Ectodermal cell (in vitro differentiated cells): Measurements from ENCODE around the gene FKRP.

Experiments
- H3K27ac ChIP-seq: 2 replicates; pipeline ENCODE4 v1.7.0; 2013; ENCODE audit warnings: mild to moderate bottlenecking, low read depth, low read length; ENCODE audit not compliant: insufficient read depth, poor library complexity, severe bottlenecking
- H3K27me3 ChIP-seq: 2 replicates; pipeline ENCODE4 v1.7.0; 2013; ENCODE audit warnings: mild to moderate bottlenecking, low read length; ENCODE audit not compliant: insufficient read depth, control insufficient read depth, poor library complexity, severe bottlenecking
- H3K36me3 ChIP-seq: one replicate; pipeline ENCODE4 v1.7.0; 2013; ENCODE audit warnings: low read length; ENCODE audit not compliant: control insufficient read depth, insufficient read depth
- H3K4me1 ChIP-seq: one replicate; pipeline ENCODE4 v1.7.0; 2013; ENCODE audit warnings: low read length; ENCODE audit not compliant: control insufficient read depth, insufficient read depth
- H3K4me3 ChIP-seq: 2 replicates; pipeline ENCODE4 v1.7.0; 2013; ENCODE audit warnings: low read depth, low read length, control low read depth; ENCODE audit not compliant: insufficient read depth
- H3K9me3 ChIP-seq: 2 replicates; pipeline ENCODE4 v1.7.0; 2013; ENCODE audit warnings: mild to moderate bottlenecking, low read length, moderate library complexity; ENCODE audit not compliant: control insufficient read depth
- WGBS, 2 experiments: methylation state at CpG; one replicate each; pipeline ENCODE4 v1.1.7; 2013; ENCODE audit warnings: missing lambda C conversion rate in 2 of 2; 5-methylcytosine and 5-hydroxymethylcytosine counted together

The FKRP gene

GRCh38 chr19:46786236-46787039, 40.6 kb downstream of the FKRP start:
- Histone ChIP-seq H3K4me1 (peaks cover 23% of the 10 kb centered on the region), H3K36me3 (peaks cover 13% of the 10 kb centered on the region), H3K9me3 (no peaks in the 10 kb centered on the region), H3K27me3 (no peaks in the 10 kb centered on the region), H3K4me3 (peak overlapping the region; percentile 89), H3K27ac (peak overlapping the region; percentile 78)
- 5 to 6% methylated on average over 20 of the region's 20 CpGs for WGBS, 2 experiments

DNA sequence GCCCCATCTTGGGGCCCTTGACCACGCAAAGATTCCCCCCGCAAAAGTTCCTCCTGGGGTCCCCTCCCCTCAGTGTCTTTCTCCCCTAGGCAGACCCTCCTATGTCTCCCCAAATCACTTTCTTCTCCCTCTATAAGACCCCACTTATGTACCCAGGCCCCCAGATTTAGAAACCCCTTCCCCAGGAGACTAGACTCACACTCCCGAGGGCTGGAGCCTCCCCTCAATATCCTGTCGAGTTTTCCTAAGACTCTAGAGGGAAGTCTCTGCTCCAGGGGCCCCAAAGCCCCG, 41.1 kb downstream of the FKRP start:
- Histone ChIP-seq H3K4me1 (peaks cover 23% of the 10 kb centered on the region), H3K27me3 (no peaks in the 10 kb centered on the region), H3K4me3 (peak overlapping the region; percentile 89), H3K9me3 (no peaks in the 10 kb centered on the region), H3K36me3 (peaks cover 9% of the 10 kb centered on the region), H3K27ac (peak overlapping the region; percentile 78)
- 1% methylated on average over 5 of the region's 5 CpGs for WGBS, 2 experiments

- peaks cover 5% of the 10 kb centered on the region for H3K36me3 ChIP-seq
- WGBS, 2 experiments, result 0% methylated on average over 80 of the region's 80 CpGs
- no peaks in the 10 kb centered on the region for H3K27me3 ChIP-seq
- peaks cover 23% of the 10 kb centered on the region for H3K4me1 ChIP-seq
- H3K9me3 ChIP-seq, result no peaks in the 10 kb centered on the region
- H3K27ac ChIP-seq, result peak overlapping the region; percentile 78
- peak overlapping the region; percentile 89 for H3K4me3 ChIP-seq
Observed at GRCh38 chr19:46787331-46788261, 41.7 kb downstream of the FKRP start.

GRCh38 chr19:46788262-46788967, 42.6 kb downstream of the FKRP start, which contains the start of gene SLC1A5:
TSS of gene SLC1A5 (minus strand) at chr19:46788594. CDS start at chr19:46787965, 629 bp downstream.
- Histone ChIP-seq H3K27ac (peak within 1 kb of the TSS; percentile 66), H3K4me1 (peaks cover 22% of the 10 kb centered on the region), H3K27me3 (no peaks in the 10 kb centered on the region), H3K36me3 (no peaks in the 10 kb centered on the region), H3K4me3 (peak within 1 kb of the TSS; percentile 89), H3K9me3 (no peaks in the 10 kb centered on the region)
- 0 to 1% methylated on average over 46 of the region's 46 CpGs for WGBS, 2 experiments

GRCh38 chr19:46788968-46789338, 43.1 kb downstream of the FKRP start:
- no peaks in the 10 kb centered on the region for H3K27me3 ChIP-seq
- peak overlapping the region; percentile 89 for H3K4me3 ChIP-seq
- H3K27ac ChIP-seq, result no peak overlapping the region
- H3K4me1 ChIP-seq, result peaks cover 17% of the 10 kb centered on the region
- WGBS, 2 experiments, result 58 to 62% methylated on average over 9 of the region's 9 CpGs
- no peaks in the 10 kb centered on the region for H3K36me3 ChIP-seq
- no peaks in the 10 kb centered on the region for H3K9me3 ChIP-seq

DNA sequence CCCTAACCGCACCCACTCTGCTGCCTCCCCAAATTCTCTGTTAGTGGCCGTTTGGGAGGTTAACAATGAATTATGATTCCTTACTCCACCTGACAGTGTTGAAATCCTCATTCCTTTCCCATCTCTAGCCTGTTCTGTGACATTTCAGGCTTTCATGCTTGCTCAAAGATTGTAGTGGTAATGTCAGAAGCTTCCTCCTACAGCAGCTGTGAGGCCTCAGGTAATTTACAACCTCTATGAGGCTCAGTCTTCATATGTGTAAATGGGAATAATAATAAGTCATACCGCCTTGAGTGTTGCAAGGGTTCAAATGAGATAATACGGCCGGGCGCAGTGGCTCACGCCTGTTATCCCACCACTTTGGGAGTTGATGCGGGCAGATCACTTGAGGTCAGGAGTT, 43.5 kb downstream of the FKRP start:
- Histone ChIP-seq H3K27me3 (no peaks in the 10 kb centered on the region), H3K4me1 (peaks cover 13% of the 10 kb centered on the region), H3K4me3 (no peak overlapping the region), H3K36me3 (no peaks in the 10 kb centered on the region), H3K27ac (no peak overlapping the region), H3K9me3 (no peaks in the 10 kb centered on the region)
- WGBS, 2 experiments, result 90 to 92% methylated on average over 8 of the region's 8 CpGs

DNA sequence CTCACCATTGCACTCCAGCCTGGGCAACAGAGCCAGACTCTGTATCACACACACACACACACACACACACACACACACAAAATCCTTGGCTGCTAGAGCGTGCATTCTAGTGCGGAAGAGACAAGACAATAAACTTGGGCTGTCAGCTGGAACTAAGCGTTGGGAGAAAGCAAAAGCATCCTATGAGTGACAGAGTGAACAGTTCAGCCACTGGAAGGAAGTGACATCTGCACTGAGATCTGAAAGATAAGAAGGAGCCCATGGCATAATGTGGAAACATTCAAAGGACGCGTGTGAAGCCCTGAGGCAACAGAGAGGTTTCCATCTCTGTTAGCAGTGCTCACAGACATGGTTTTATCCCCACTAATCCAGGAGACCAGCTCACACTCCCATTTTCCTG, 46.1 kb downstream of the FKRP start:
- Histone ChIP-seq H3K4me3 (no peak overlapping the region), H3K36me3 (no peaks in the 10 kb centered on the region), H3K27ac (no peak overlapping the region), H3K9me3 (no peaks in the 10 kb centered on the region), H3K4me1 (no peaks in the 10 kb centered on the region), H3K27me3 (no peaks in the 10 kb centered on the region)
- WGBS, 2 experiments, result 89 to 93% methylated on average over 5 of the region's 5 CpGs

GRCh38 chr19:46797881-46798280, 52.0 kb downstream of the FKRP start:
- H3K27me3 ChIP-seq, result no peaks in the 10 kb centered on the region
- 79 to 92% methylated on average over 1 of the region's 1 CpG for WGBS, 2 experiments
- H3K4me1 ChIP-seq, result no peaks in the 10 kb centered on the region
- no peaks in the 10 kb centered on the region for H3K9me3 ChIP-seq
- no peak overlapping the region for H3K4me3 ChIP-seq
- no peak overlapping the region for H3K27ac ChIP-seq
- H3K36me3 ChIP-seq, result no peaks in the 10 kb centered on the region

DNA sequence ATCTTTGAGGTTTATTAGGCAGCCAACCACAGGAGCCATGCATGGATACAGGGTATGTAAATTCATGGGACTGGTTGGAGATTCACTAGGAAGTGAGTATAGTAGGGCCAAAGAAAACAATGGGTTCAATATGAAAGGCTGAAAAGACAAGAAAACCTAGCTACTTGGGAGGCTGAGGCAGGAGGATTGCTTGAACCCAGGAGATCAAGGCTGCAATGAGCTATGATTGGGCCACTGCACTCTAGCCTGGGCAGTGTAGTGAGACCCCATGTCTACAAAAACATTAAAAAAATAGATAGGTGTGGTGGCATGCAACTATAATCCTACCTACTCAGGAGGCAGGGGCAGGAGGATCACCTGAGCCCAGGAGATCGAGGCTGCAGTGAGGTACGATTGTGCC, 52.9 kb downstream of the FKRP start:
- no peak overlapping the region for H3K27ac ChIP-seq
- no peak overlapping the region for H3K4me3 ChIP-seq
- no peaks in the 10 kb centered on the region for H3K9me3 ChIP-seq
- H3K27me3 ChIP-seq, result no peaks in the 10 kb centered on the region
- 76 to 100% methylated on average over 1 to 2 of the region's 2 CpGs for WGBS, 2 experiments
- no peaks in the 10 kb centered on the region for H3K36me3 ChIP-seq
- H3K4me1 ChIP-seq, result no peaks in the 10 kb centered on the region

- WGBS, 2 experiments, result 94% methylated on average over 5 of the region's 5 CpGs
- H3K27ac ChIP-seq, result no peak overlapping the region
- no peaks in the 10 kb centered on the region for H3K36me3 ChIP-seq
- no peaks in the 10 kb centered on the region for H3K9me3 ChIP-seq
- H3K4me1 ChIP-seq, result no peaks in the 10 kb centered on the region
- no peaks in the 10 kb centered on the region for H3K27me3 ChIP-seq
- no peak overlapping the region for H3K4me3 ChIP-seq
Observed at GRCh38 chr19:46802152-46802551, 56.3 kb downstream of the FKRP start.
